Stimulated activated CD4-positive, alpha-beta T cell treated with anti-CD3 and anti-CD28 coated beads, Interleukin-4, amount 100 ng/mL, for 48 hours (primary cell): ENCODE data around the gene MRPS31.

Experiments
- DNase-seq, 2 donors: peaks; one replicate each; pipeline ENCODE4 v3.0.0-alpha.2; 2020; ENCODE audit warnings: low read depth in 2 of 2

The MRPS31 gene

GRCh38 chr13:40770934-40771618, at the start of gene MRPS31:
Gene MRPS31 (minus strand): TSS chr13:40771190. CDS start chr13:40771136, 54 bp downstream.
- peak; percentile 95 for DNase-seq

- DNase-seq: no peak
Observed at GRCh38 chr13:40819797-40820315, 48.9 kb upstream of the MRPS31 start.

- no peak for DNase-seq
Observed at GRCh38 chr13:40818926-40819325, 47.9 kb upstream of the MRPS31 start.

DNA sequence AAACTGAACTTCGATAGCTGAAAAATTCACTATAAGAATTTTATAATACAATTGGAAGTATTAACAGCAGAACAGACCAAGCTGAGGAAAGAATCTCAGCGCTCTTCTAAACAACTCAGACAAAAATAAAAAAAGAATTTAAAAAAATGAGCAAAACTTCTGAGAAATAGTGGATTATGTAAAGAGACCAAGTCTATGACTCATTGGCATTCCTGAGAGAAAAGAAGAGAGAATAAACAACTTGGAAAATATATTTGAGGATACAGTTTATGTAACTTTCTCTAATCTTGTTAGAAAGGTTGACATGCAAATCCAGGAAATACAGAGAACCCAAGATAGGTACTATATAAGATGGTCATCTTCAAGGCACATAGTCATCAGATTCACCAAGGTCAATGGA, 43.8 kb upstream of the MRPS31 start:
- no peak for DNase-seq

DNA sequence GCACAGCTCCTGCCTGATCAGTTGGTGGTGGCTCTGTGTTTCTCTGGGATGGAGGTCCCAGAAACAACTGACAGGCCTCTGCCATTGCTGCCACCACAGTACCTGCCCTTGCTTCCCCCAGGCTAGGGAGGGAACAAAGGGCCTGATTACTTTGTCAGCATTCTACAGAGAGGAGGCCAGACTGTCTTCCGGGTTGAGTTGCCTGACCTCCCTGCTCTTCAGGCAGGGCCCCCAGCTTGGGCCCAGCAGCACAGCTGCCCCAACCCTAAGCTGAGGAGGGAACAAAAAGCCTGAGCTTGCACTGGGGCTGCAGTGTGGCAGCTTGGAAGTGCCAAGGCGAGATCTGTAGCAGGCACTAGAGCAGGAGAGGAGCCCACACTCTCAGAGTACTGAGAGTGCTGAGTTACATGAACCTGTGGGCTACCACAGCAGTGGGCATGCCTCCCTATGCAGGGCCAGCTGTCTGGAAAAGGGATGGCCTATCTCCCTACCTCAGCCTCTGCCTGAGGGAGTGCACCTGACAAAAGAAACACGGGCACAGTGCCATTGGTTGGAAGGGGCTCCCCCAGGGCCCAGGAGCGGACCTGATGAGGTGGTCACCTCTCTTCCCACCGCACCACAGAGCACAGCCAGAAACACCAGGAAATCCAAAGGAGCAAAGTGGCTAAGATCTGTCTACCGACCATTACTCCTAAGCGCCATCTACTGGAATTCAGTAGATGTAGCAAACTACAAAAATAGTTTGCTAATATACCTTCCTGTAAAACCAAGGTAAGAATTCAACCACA, 42.9 kb upstream of the MRPS31 start:
- no peak for DNase-seq

GRCh38 chr13:40812724-40813445, 41.9 kb upstream of the MRPS31 start:
- no peak for DNase-seq

GRCh38 chr13:40812102-40812501, 41.1 kb upstream of the MRPS31 start:
- DNase-seq: no peak

DNA sequence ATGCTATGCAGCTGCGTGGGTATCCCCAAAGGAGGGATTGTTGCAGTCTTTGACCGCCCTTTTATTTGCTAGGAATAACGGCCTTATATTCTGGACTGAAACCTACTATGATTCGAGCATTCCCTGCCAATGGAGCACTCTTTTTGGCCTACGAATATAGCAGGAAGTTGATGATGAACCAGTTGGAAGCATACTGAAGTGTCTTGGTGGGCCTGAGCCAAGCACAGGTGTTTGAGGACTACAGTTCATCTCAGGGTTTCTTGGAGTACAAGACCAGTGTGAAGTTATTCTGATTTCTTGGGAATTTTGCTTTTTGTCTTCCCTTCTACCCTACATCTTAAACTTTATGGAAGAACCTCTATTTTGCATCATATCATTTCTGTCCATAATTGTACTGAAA, 38.5 kb upstream of the MRPS31 start:
- no peak for DNase-seq

- DNase-seq: no peak
Observed at GRCh38 chr13:40806241-40806640, 35.3 kb upstream of the MRPS31 start.

DNA sequence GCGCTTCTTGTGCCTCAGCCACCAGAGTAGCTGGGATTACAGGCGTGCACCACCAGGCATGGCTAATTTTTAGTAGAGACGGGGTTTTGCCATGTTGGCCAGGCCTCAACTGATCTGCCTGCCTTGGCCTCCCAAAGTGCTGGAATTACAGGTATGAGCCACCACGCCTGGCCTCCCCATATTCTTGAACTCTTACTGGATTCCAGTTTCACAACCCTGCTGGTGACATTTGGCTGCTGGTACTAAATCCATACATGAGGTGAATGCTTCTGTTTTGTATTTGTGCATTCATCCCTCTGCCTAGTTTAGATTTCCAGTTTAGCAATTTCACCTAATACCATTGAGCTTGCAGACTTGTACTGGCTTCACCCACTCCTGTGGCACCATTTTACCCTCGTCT, 32.3 kb upstream of the MRPS31 start:
- no peak for DNase-seq

GRCh38 chr13:40801255-40802217, 30.5 kb upstream of the MRPS31 start:
- DNase-seq: no peak

DNA sequence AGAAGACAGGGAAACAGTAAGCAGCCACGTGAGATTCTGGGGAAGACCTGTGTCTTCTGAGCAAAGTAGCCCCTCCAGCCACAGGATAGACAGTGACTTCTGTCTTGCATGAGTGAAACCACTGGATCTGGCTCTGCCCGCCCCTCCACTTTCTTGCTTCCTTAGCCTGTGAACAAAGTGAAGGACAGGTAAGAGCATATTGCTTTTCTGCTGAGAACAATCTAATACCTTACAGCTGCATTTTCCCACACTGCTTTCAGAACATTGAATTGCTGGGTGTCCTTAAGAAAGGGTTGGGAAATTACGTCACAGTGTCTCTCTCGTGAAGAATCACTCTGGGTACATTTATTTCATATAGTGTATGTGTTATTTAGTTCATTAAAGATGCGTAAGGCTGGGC, 29.6 kb upstream of the MRPS31 start:
- no peak for DNase-seq

DNA sequence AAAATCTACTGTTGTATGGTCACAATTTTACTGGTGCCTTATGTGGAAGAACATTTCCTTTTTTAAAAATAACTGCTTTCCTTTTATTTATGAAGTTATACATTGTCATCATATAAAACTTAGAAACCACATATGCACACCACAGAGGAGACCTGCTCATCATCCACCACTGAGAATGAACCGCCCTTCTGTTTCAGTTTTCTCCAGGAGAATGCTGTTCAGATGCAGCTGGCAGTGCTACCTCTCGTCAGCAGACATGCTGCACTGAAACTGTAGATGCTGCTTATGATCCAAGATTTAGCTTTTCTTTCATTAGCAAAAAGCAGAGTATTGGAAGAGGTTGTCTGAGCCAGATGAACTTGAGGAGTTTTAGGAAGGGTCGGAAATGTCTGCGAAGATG, 28.5 kb upstream of the MRPS31 start:
- DNase-seq: no peak

- DNase-seq: no peak
Observed at GRCh38 chr13:40798380-40798779, 27.4 kb upstream of the MRPS31 start.

DNA sequence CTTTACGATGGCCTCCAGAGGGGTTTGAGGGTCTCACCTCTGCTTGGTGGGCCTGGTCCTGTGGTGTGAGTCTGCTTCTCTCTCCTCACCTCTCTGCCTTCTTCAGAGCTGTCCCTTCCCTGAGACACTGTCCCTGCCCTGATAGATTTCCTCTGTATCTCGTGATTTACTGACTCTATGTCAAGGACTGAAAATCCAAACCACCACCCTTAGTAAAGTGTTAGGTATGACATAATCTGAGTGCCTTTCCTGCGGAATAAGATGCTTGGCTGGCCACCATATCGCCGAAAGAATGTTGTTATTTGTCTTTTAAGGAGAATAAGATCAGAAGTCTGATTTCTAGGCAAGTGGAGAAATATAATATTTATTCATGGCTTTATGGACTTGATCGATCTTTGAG, 25.7 kb upstream of the MRPS31 start:
- DNase-seq: no peak

DNA sequence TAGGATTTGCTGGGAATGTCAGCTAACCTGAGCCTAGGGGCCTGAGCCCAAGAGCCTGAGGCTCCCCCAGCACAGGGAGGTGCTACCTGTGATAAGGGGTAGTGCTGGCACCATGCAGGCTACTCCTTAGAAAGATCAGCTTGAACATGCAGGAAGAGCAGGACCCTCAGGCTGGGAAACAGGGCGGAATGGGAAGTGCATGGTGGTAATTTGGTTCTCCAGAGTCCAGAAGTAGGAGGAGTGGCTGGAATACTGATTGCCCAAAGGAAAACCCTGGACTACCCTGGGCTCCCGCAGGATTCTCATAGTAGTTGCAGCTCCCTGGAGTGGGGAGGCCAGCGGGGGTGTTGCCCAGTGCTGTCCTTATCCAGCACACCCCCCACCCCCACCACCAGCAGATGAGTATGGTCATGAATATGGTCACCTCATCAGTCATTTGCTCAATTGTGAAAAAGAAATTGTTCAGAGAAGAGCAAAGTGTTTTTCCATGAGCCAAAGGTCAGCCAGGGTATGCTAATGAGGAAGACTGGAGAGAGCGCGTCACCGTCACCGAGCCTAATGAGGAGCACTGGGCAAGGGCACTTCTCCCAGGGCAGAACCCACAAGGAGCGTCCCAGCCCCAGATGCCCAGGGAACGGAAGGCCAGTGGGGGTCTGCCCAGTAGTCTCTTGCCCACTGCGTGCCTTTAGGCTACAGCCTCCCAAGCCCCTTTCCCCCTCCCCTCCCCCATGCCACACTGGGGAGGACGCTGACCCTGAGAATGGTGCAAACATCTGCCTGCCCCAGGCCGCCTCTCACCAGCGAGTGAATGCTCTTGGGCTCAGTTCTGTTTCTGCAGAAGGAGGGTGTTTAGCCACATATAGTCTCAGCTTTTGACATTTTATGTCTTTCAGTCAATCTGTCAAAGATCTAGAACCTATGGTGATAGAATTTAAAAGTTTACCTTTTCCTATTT, 23.7 kb upstream of the MRPS31 start:
- no peak for DNase-seq

GRCh38 chr13:40793339-40793738, 22.3 kb upstream of the MRPS31 start:
- DNase-seq: no peak

DNA sequence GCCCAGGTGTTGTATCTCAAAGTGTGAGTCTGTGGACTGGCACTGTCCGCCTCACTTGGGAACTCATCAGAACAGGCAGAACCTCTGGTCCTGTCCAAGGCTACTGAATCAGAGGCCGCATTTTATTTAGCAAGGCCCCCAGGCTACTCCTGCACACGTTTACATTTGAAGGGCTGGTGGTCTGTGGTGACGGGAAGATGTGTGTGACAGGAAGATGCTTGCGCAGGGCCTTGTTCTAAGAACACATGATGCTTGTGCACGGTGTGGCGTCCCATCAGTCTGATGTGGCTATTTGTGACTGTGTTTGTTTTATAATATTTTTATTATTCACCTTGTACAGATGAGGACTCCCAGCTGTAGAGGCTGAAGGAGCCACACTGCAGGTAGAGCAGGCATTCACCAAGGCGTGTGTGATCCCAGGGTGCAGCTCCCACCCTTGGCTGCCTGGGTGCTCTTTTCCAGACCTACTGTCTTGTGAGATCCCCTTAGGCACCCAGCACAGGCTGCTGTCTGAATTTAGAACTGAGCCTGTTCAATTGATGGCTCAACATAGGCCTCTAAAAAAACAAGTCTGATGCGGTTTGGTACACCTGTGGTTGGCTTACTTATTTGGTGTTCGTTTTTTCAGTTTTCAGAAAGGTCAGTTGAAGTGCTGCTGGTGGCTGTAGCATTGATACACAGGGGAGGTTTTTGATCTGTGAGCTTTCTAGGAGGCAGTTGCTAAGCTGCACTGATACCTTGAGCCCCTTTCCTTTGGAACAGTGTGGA, 21.5 kb upstream of the MRPS31 start:
- DNase-seq: no peak

- DNase-seq: no peak
Observed at GRCh38 chr13:40790154-40790616, 19.2 kb upstream of the MRPS31 start.
